Mesenchymal stem cell (in vitro differentiated cells and primary cell): ENCODE measurements around the gene TRIM67. TPM values are rescaled to one million over a fixed set of nuclear protein-coding genes. Genes with fewer than 3 reads are reported as not detected.

Experiments used
- DNase-seq: peaks from one replicate; pipeline ENCODE4 v3.0.0-alpha.2; 2013
- H2AFZ ChIP-seq: one replicate; pipeline ENCODE4 v1.6.1; 2013; ENCODE audit warnings: low read depth, mild to moderate bottlenecking, control low read depth, inconsistent platforms, low read length, moderate library complexity
- H2AK5ac ChIP-seq: 2 replicates; pipeline ENCODE4 v1.6.1; 2013; ENCODE audit warnings: low read length, moderate library complexity, mild to moderate bottlenecking, inconsistent platforms; ENCODE audit not compliant: severe bottlenecking
- H2BK120ac ChIP-seq: one replicate; pipeline ENCODE4 v1.6.1; 2013; ENCODE audit warnings: low read depth, mild to moderate bottlenecking, inconsistent platforms, low read length, moderate library complexity
- H2BK12ac ChIP-seq, 2 experiments: one replicate each; pipeline ENCODE4 v1.6.1; 2013; ENCODE audit warnings: inconsistent platforms in 2 of 2, low read length in 2 of 2, mild to moderate bottlenecking in 2 of 2, moderate library complexity in 2 of 2, control low read depth in 1 of 2
- H2BK15ac ChIP-seq: one replicate; pipeline ENCODE4 v1.6.1; 2013; ENCODE audit warnings: mild to moderate bottlenecking, low read depth, inconsistent platforms; ENCODE audit not compliant: poor library complexity, severe bottlenecking
- H2BK5ac ChIP-seq: 2 replicates; pipeline ENCODE4 v1.6.1; 2013; ENCODE audit warnings: low read depth, mild to moderate bottlenecking, low read length, control low read depth, inconsistent platforms; ENCODE audit not compliant: poor library complexity, severe bottlenecking
- H3K14ac ChIP-seq, 2 experiments: one replicate each; pipeline ENCODE4 v1.6.1; 2013; ENCODE audit warnings: inconsistent platforms in 2 of 2, low read length in 2 of 2, control low read depth in 1 of 2, mild to moderate bottlenecking in 1 of 2, moderate library complexity in 1 of 2
- H3K18ac ChIP-seq, 2 experiments: one replicate each; pipeline ENCODE4 v1.6.1; 2013; ENCODE audit warnings: inconsistent platforms in 2 of 2, low read length in 2 of 2, control low read depth in 1 of 2, low read depth in 1 of 2, mild to moderate bottlenecking in 1 of 2
- H3K23ac ChIP-seq, 2 experiments: one replicate each; pipeline ENCODE4 v1.6.1; 2013; ENCODE audit warnings: inconsistent platforms in 2 of 2, low read length in 2 of 2, mild to moderate bottlenecking in 2 of 2, moderate library complexity in 2 of 2, control low read depth in 1 of 2
- H3K27ac ChIP-seq: 2 replicates; pipeline ENCODE4 v1.5.1; 2013; ENCODE audit warnings: mild to moderate bottlenecking, moderate library complexity, low read length, control low read depth, inconsistent platforms; ENCODE audit not compliant: poor library complexity, severe bottlenecking
- H3K27me3 ChIP-seq, 2 experiments: 2 replicates each; pipeline versions ENCODE4 v1.6.1 to v1.7.0; 2013; ENCODE audit warnings: low read length in 2 of 2, mild to moderate bottlenecking in 2 of 2, moderate library complexity in 2 of 2, control low read depth in 1 of 2, inconsistent platforms in 1 of 2; ENCODE audit not compliant: control insufficient read depth in 1 of 2, insufficient read depth in 1 of 2
- H3K36me3 ChIP-seq, 2 experiments: 2 replicates each; pipeline versions ENCODE4 v1.6.1 to v1.7.0; 2013; ENCODE audit warnings: low read length in 2 of 2, control low read depth in 1 of 2, inconsistent platforms in 1 of 2, low read depth in 1 of 2, mild to moderate bottlenecking in 1 of 2; ENCODE audit not compliant: insufficient read depth in 2 of 2, control insufficient read depth in 1 of 2
- H3K4ac ChIP-seq, 2 experiments: one replicate each; pipeline ENCODE4 v1.6.1; 2013; ENCODE audit warnings: inconsistent platforms in 2 of 2, low read length in 2 of 2, mild to moderate bottlenecking in 2 of 2, moderate library complexity in 2 of 2, control low read depth in 1 of 2, low read depth in 1 of 2
- H3K4me1 ChIP-seq: 2 replicates; pipeline ENCODE4 v1.6.1; 2013; ENCODE audit warnings: low read depth, low read length, control low read depth; ENCODE audit not compliant: control insufficient read depth, insufficient read depth
- H3K4me2 ChIP-seq: 2 replicates; pipeline ENCODE4 v1.6.1; 2013; ENCODE audit warnings: low read length, mild to moderate bottlenecking, inconsistent platforms; ENCODE audit not compliant: poor library complexity, severe bottlenecking
- H3K4me3 ChIP-seq, 2 experiments: 2 replicates each; pipeline versions ENCODE4 v1.5.1 to v1.7.0; 2013; ENCODE audit warnings: low read length in 2 of 2, mild to moderate bottlenecking in 2 of 2, control low read depth in 1 of 2, low read depth in 1 of 2; ENCODE audit not compliant: insufficient read depth in 1 of 2
- H3K79me1 ChIP-seq: replicated peaks from 2 replicates; pipeline ENCODE4 v1.6.1; 2013; ENCODE audit warnings: mild to moderate bottlenecking, control low read depth, low read length, inconsistent platforms; ENCODE audit not compliant: poor library complexity, severe bottlenecking
- H3K9ac ChIP-seq: 2 replicates; pipeline ENCODE4 v1.7.0; 2013; ENCODE audit warnings: mild to moderate bottlenecking, low read length, moderate library complexity
- H3K9me3 ChIP-seq: 2 replicates; pipeline ENCODE4 v1.7.0; 2013; ENCODE audit warnings: mild to moderate bottlenecking, low read length; ENCODE audit not compliant: control insufficient read depth
- H4K8ac ChIP-seq: one replicate; pipeline ENCODE4 v1.6.1; 2013; ENCODE audit warnings: inconsistent platforms, mild to moderate bottlenecking, low read length, moderate library complexity
- H4K91ac ChIP-seq: one replicate; pipeline ENCODE4 v1.6.1; 2013; ENCODE audit warnings: mild to moderate bottlenecking, low read length, inconsistent platforms
- WGBS: methylation state at CpG from one replicate; pipeline ENCODE4 v1.1.7; 2013; ENCODE audit warnings: mixed read lengths; 5-methylcytosine and 5-hydroxymethylcytosine counted together
- polyA plus RNA-seq, 2 experiments: library from polyadenylated mRNA; stranded (reverse); fragments of 200-250 nt; gene quantifications; one replicate each; pipeline ENCODE4 v1.2.3, GENCODE V29; 2013

The TRIM67 gene
- 0.01 TPM for polyA plus RNA-seq (2013, experiment 1 of 2)
- polyA plus RNA-seq (2013, experiment 2 of 2): 0.03 TPM

- H2BK5ac ChIP-seq: no peak within 1 kb of the TSS
- WGBS: 4% methylated on average over 31 of the region's 42 CpGs
- H4K8ac ChIP-seq: no peak within 1 kb of the TSS
- no peak within 1 kb of the TSS for H3K27ac ChIP-seq
- peaks cover 0 to 10% of the 10 kb centered on the region in 2 experiments for H3K36me3 ChIP-seq
- H2AK5ac ChIP-seq: no peak within 1 kb of the TSS
- no peak within 1 kb of the TSS for H3K14ac ChIP-seq
- no peak within 1 kb of the TSS for H2AFZ ChIP-seq
- no peaks in the 10 kb centered on the region for H3K9me3 ChIP-seq
- H2BK120ac ChIP-seq: no peak within 1 kb of the TSS
- peak within 1 kb of the TSS; percentile 56 to 63 for H3K4me3 ChIP-seq
- H3K23ac ChIP-seq: no peak within 1 kb of the TSS
- H3K27me3 ChIP-seq: peaks cover 14 to 57% of the 10 kb centered on the region in 2 experiments
- peak within 1 kb of the TSS; percentile 98 for H3K4me2 ChIP-seq
- H3K4ac ChIP-seq: no peak within 1 kb of the TSS
- H2BK15ac ChIP-seq: no peak within 1 kb of the TSS
- H4K91ac ChIP-seq: no peak within 1 kb of the TSS
- peak; percentile 35 for DNase-seq
- H3K79me1 ChIP-seq: no peaks in the 10 kb centered on the region
- H3K4me1 ChIP-seq: peaks cover 25% of the 10 kb centered on the region
- no peak within 1 kb of the TSS for H3K18ac ChIP-seq
- H3K9ac ChIP-seq: no peak within 1 kb of the TSS
- H2BK12ac ChIP-seq: no peak within 1 kb of the TSS
Measured at GRCh38 chr1:231161667-231162296, at the start of gene TRIM67. Gene TRIM67, plus strand, starts transcription at chr1:231162058. Its CDS starts 912 bp downstream, at chr1:231162970.

GRCh38 chr1:231116738-231117137 is 45.1 kb upstream of the TRIM67 start:
- H3K18ac ChIP-seq: no peak overlapping the region
- no peak overlapping the region for H2BK12ac ChIP-seq
- no peak overlapping the region for H2BK15ac ChIP-seq
- no peak overlapping the region for H4K8ac ChIP-seq
- H3K79me1 ChIP-seq: no peaks in the 10 kb centered on the region
- H3K9ac ChIP-seq: no peak overlapping the region
- H3K9me3 ChIP-seq: peaks cover 11% of the 10 kb centered on the region
- no peak for DNase-seq
- no peak overlapping the region for H3K4ac ChIP-seq
- no peak overlapping the region for H2AFZ ChIP-seq
- H3K4me3 ChIP-seq: no peak overlapping the region
- H3K27me3 ChIP-seq: peaks cover 0 to 5% of the 10 kb centered on the region in 2 experiments
- H4K91ac ChIP-seq: no peak overlapping the region
- no peak overlapping the region for H2BK120ac ChIP-seq
- H3K23ac ChIP-seq: no peak overlapping the region
- no peak overlapping the region for H3K4me2 ChIP-seq
- H2AK5ac ChIP-seq: no peak overlapping the region
- no CpG with 5 or more reads among the region's 1 CpG for WGBS
- peaks cover 1% of the 10 kb centered on the region for H3K4me1 ChIP-seq
- no peaks in the 10 kb centered on the region for H3K36me3 ChIP-seq
- H2BK5ac ChIP-seq: no peak overlapping the region
- no peak overlapping the region for H3K27ac ChIP-seq
- no peak overlapping the region for H3K14ac ChIP-seq

DNA sequence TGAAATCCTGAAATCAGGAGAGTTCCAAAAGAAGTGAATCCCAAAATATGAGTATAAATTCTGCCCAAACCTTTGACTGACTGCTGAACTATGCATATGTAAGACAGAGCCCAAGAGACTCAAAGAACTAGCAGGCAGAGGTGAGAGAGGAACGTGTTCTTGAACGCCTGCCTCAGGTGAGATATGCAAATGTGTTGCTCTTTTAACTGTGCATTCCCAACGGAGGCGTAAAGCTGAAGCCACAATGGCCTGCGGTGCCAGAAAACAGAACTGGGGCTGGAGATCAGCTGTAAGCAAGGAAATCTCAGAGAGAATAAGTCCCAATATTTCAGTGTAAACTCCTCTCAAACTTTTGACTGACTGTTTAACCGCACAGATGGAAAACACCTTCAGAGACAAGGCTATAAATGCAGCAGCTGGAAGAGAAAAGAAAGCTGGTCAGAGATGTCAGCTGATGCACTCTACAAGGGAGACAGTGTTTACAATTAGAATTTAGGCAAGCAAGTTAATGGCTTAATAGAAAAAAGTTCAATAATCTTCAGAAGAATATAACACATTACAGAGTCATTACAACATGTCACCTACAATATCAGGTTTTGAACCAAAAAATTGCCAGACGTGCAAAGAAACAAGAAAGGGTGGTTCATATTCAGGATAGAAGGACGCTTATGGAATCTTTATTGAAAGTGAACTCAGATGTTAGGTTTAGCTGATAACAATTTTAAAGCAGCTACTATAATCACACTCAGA is 43.0 kb upstream of the TRIM67 start:
- Histone ChIP-seq H2BK120ac (no peak overlapping the region), H3K9me3 (peaks cover 11% of the 10 kb centered on the region), H3K4me3 (no peak overlapping the region), H4K91ac (no peak overlapping the region), H3K27me3 (peaks cover 0 to 5% of the 10 kb centered on the region in 2 experiments), H3K18ac (no peak overlapping the region), H2BK12ac (no peak overlapping the region), H3K4me1 (peaks cover 5% of the 10 kb centered on the region), H3K79me1 (no peaks in the 10 kb centered on the region), H3K23ac (no peak overlapping the region), H3K4me2 (no peak overlapping the region), H3K27ac (no peak overlapping the region), H2BK5ac (no peak overlapping the region), H4K8ac (no peak overlapping the region), H2AK5ac (no peak overlapping the region), H3K14ac (no peak overlapping the region), H2AFZ (no peak overlapping the region), H3K4ac (no peak overlapping the region), H3K36me3 (no peaks in the 10 kb centered on the region), H3K9ac (no peak overlapping the region), H2BK15ac (no peak overlapping the region)
- no peak for DNase-seq
- WGBS: 65% methylated on average over 6 of the region's 8 CpGs

GRCh38 chr1:231121533-231121932 is 40.3 kb upstream of the TRIM67 start:
- WGBS: no CpG with 5 or more reads among the region's 1 CpG

More at GRCh38 chr1:231121533-231121932, 40.3 kb upstream of the TRIM67 start:
- Histone ChIP-seq H3K79me1 (no peaks in the 10 kb centered on the region), H3K23ac (no peak overlapping the region), H2BK5ac (no peak overlapping the region), H3K4me2 (no peak overlapping the region), H3K4ac (no peak overlapping the region), H3K36me3 (no peaks in the 10 kb centered on the region), H3K27ac (no peak overlapping the region), H3K9me3 (peaks cover 11% of the 10 kb centered on the region), H4K91ac (no peak overlapping the region), H4K8ac (no peak overlapping the region), H2AK5ac (no peak overlapping the region), H3K4me3 (no peak overlapping the region), H3K14ac (no peak overlapping the region), H3K4me1 (peaks cover 5% of the 10 kb centered on the region), H3K18ac (no peak overlapping the region), H2BK15ac (no peak overlapping the region), H3K27me3 (peaks cover 0 to 5% of the 10 kb centered on the region in 2 experiments), H2AFZ (no peak overlapping the region), H2BK12ac (no peak overlapping the region), H2BK120ac (no peak overlapping the region), H3K9ac (no peak overlapping the region)
- DNase-seq: no peak
